ENCODE data around the gene VPS54.
A peak's percentile ranks its signal among the peaks of the same experiment; 100 is the strongest.
"Not testable (repeated sequence)": the region's sequence is repeated elsewhere in the genome, so short reads cannot be mapped to it uniquely, and the experiment has no call there.

The VPS54 gene

GRCh38 chr2:63858291-63858690 is 160.9 kb downstream of the VPS54 start:
- Mint-ChIP-seq H3K4me3 (no peak overlapping the region), H3K27me3 (no peaks in the 10 kb centered on the region), H3K9me3 (no peaks in the 10 kb centered on the region), H3K27ac (no peak overlapping the region), H3K4me1 (peaks cover 44% of the 10 kb centered on the region)
- DNase-seq (no peak), ATAC-seq (no peak)

- H3K27me3 Mint-ChIP-seq = no peaks in the 10 kb centered on the region
- ATAC-seq = peak; percentile 91
- peak overlapping the region; percentile 81 to 86 for H3K27ac Mint-ChIP-seq
- H3K9me3 Mint-ChIP-seq = no peaks in the 10 kb centered on the region
- H3K4me3 Mint-ChIP-seq = peak overlapping the region; percentile 58 to 62
- H3K4me1 Mint-ChIP-seq = peaks cover 54% of the 10 kb centered on the region
- peak in 1 of 2 donors; percentile 10 for DNase-seq
Observed at GRCh38 chr2:63856303-63856603, 163.0 kb downstream of the VPS54 start.

DNA sequence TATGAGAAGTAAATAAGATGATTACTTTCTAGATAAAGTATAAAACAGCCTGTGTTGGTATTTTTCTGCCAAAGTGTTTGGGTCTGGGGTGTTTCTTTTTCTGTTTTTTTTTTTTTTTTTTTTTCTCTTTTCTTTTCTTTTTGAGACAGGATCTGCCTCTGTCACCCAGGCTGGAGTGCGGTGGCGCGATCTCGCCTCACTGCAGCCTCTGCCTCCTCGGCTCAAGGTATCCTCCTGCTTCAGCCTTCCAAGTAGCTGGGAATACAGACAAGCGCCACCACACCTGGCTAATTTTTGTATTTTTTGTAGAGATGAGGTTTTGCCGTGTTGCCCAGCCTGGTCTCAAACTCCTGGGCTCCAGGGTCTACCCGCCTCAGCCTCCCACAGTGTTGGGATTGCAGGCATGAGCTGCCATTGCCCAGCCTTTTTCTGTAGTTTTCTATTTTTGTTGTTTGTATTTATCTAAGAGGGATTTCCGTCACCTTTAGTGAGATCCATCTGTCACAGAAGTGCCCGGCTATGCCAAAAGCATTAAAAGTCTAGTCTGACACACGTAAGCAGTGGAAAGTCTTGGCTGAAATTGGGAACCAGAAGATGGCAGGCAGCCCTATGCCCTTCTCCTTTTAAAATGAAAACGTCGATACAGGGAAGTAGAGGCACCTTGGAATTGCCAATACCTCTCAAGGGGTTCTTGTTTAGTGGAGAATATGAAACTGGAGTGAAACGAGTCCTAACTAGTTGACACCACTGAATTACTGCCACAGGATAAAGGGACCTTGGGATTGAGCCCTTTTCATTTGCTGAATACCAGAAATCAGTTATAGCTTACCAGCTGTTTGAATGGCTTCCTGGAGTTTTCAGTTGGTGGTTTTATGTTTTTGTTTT is 163.6 kb downstream of the VPS54 start:
- ATAC-seq (peak; percentile 7), DNase-seq (no peak)
- Mint-ChIP-seq H3K27me3 (no peaks in the 10 kb centered on the region), H3K4me1 (peaks cover 52% of the 10 kb centered on the region), H3K27ac (peak overlapping the region in 1 of 2 donors; percentile 86), H3K9me3 (no peaks in the 10 kb centered on the region), H3K4me3 (peak overlapping the region; percentile 58 to 62)

DNA sequence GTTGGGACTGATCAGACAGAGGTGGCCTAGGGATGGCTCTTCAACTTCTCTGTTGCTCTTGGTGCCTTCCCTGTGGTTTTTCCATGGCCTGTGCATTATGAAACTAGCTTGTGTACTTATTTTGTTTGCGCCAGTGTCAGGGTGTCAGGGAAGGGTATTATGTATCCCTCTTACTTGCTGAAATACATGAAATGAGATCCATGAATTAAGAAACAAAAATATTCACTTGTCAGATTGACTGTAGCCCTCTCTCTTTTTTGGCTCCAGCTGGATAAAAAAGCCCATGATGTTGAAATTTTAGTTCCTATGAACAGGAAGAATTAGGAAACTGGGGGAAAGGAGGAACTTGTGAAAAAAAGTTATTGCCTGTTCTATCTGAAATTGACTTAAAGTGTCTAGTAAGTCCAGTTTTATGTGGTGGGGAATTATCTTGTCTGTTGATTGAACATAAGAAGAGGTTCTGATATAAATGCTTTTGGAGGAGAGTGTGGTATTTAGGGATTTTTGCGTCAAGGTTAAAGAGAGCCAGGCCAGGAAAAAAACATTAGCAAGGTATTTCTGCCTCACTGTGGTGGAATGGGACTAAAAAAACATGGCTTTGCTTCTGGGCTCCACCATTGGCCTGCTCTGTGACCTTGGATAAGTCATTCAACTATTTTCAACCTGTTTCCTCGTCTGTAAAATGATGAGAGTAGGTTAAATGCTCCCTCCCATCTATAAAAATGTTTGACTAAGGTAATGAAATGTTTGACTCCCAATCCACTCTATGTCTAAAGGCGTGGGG is 165.5 kb downstream of the VPS54 start:
- Mint-ChIP-seq H3K27ac (peak overlapping the region in 1 of 2 donors; percentile 13), H3K4me3 (no peak overlapping the region)

DNA sequence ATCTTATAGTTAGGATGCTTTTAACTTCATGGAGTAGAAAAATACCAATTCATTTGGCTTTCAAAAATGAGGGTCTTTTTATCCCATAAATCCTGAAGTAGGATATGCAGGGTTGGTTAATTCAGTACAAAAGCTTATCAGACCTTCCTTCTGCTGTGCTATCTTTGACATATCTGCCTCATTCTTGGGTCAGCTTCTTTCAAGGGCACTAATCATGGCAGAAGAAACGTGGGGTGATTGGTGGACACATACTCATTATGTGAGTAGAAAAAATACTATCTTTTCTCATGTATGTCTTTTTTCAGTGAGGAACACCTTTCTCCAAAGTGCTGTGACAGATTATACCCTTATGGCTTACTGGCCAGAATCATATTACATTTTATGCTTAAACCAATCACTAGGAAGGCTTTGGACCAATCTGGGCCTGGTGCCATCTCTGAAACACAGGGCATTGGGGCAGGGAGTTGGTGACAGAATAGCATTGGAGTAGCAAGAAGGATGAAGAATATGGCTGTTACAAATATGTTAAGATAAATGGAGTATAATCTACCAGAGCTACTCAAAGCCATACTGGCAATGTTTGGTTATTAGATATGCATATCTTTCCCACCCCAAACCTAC is 167.4 kb downstream of the VPS54 start:
- H3K27me3 Mint-ChIP-seq = no peaks in the 10 kb centered on the region
- no peak for DNase-seq
- peaks cover 68% of the 10 kb centered on the region for H3K4me1 Mint-ChIP-seq
- peak overlapping the region in 1 of 2 donors; percentile 69 for H3K27ac Mint-ChIP-seq
- H3K4me3 Mint-ChIP-seq = no peak overlapping the region
- peaks cover 0 to 9% of the 10 kb centered on the region in 2 donors for H3K9me3 Mint-ChIP-seq
- no peak for ATAC-seq

More for the DNA sequence above, 165.5 kb downstream of the VPS54 start:
- ATAC-seq = no peak
- DNase-seq = no peak
- H3K9me3 Mint-ChIP-seq = no peaks in the 10 kb centered on the region
- H3K27me3 Mint-ChIP-seq = no peaks in the 10 kb centered on the region
- H3K4me1 Mint-ChIP-seq = peaks cover 62% of the 10 kb centered on the region

GRCh38 chr2:63850649-63851048 is 168.6 kb downstream of the VPS54 start:
- no peak overlapping the region for H3K4me3 Mint-ChIP-seq
- H3K27me3 Mint-ChIP-seq = no peaks in the 10 kb centered on the region
- peaks cover 68% of the 10 kb centered on the region for H3K4me1 Mint-ChIP-seq
- H3K27ac Mint-ChIP-seq = no peak overlapping the region
- peaks cover 0 to 9% of the 10 kb centered on the region in 2 donors for H3K9me3 Mint-ChIP-seq
- DNase-seq (no peak), ATAC-seq (peak; percentile 75)

DNA sequence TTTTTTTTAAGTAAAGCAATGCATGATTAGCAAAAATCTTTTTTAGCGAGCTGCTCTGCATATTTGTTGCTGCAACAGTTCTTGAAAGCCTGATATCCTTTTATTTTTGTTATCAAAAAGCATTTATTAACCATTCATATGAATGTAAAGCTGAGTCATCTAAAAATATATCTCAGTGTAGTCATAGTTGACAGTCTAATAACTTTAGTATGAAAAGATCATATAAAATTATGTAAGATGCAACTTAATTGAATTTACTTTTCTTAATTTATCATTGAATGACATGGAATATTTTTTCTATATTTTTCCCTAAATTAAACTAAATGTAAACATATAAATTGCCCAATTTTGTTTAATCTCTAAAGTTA is 169.0 kb downstream of the VPS54 start:
- ATAC-seq (no peak), DNase-seq (no peak)
- no peak overlapping the region for H3K4me3 Mint-ChIP-seq
- no peak overlapping the region for H3K27ac Mint-ChIP-seq
- H3K9me3 Mint-ChIP-seq = peaks cover 0 to 9% of the 10 kb centered on the region in 2 donors
- H3K4me1 Mint-ChIP-seq = peaks cover 69% of the 10 kb centered on the region
- no peaks in the 10 kb centered on the region for H3K27me3 Mint-ChIP-seq

- H3K27ac Mint-ChIP-seq = peak overlapping the region in 1 of 2 donors; percentile 81
- no peaks in the 10 kb centered on the region for H3K27me3 Mint-ChIP-seq
- no peak for DNase-seq
- peaks cover 71% of the 10 kb centered on the region for H3K4me1 Mint-ChIP-seq
- peaks cover 0 to 9% of the 10 kb centered on the region in 2 donors for H3K9me3 Mint-ChIP-seq
- H3K4me3 Mint-ChIP-seq = no peak overlapping the region
- no peak for ATAC-seq
Observed at GRCh38 chr2:63849381-63850203, 169.6 kb downstream of the VPS54 start.

GRCh38 chr2:63847571-63847970 is 171.7 kb downstream of the VPS54 start:
- H3K27me3 Mint-ChIP-seq, DNase-seq, H3K9me3 Mint-ChIP-seq, ATAC-seq, H3K4me3 Mint-ChIP-seq, H3K27ac Mint-ChIP-seq: not testable (repeated sequence)
- H3K4me1 Mint-ChIP-seq = peaks cover 66% of the 10 kb centered on the region

- no peak overlapping the region for H3K27ac Mint-ChIP-seq
Observed at GRCh38 chr2:63846487-63846886, 172.7 kb downstream of the VPS54 start.

DNA sequence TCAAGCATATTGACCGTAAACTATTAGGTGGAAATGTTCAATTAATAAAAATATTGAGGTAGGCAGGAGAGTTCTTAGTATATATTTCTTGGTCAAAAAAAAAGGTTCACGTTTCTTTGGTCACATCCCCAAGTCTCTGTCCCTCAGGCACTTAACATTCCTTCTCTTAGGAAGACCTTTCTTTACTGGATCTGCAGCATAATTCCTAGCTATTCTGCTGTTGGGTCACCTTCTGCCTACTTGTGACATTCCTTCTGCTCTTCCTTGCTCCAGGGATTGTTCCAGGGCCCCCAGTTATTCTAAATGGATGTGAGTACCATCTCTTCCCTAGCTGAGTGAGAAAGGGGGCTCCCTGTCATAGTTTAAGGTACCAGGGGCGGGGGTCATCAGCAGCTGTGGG is 173.4 kb downstream of the VPS54 start:
- Mint-ChIP-seq H3K4me1 (peaks cover 60% of the 10 kb centered on the region), H3K27ac (no peak overlapping the region), H3K4me3 (no peak overlapping the region), H3K9me3 (peaks cover 0 to 9% of the 10 kb centered on the region in 2 donors), H3K27me3 (no peaks in the 10 kb centered on the region)
- ATAC-seq = no peak
- no peak for DNase-seq

More at GRCh38 chr2:63846487-63846886, 172.7 kb downstream of the VPS54 start:
- ATAC-seq (no peak), DNase-seq (no peak)
- Mint-ChIP-seq H3K9me3 (peaks cover 0 to 9% of the 10 kb centered on the region in 2 donors), H3K27me3 (no peaks in the 10 kb centered on the region), H3K4me3 (no peak overlapping the region), H3K4me1 (peaks cover 65% of the 10 kb centered on the region)

- DNase-seq = no peak
- H3K4me1 Mint-ChIP-seq = peaks cover 64% of the 10 kb centered on the region
- H3K9me3 Mint-ChIP-seq = peaks cover 0 to 9% of the 10 kb centered on the region in 2 donors
- H3K27ac Mint-ChIP-seq = no peak overlapping the region
- ATAC-seq = no peak
- H3K4me3 Mint-ChIP-seq = peak overlapping the region in 1 of 2 donors; percentile 51
- H3K27me3 Mint-ChIP-seq = no peaks in the 10 kb centered on the region
Observed at GRCh38 chr2:63844616-63845015, 174.6 kb downstream of the VPS54 start.

GRCh38 chr2:63843791-63844190 is 175.4 kb downstream of the VPS54 start:
- Mint-ChIP-seq H3K27me3 (no peaks in the 10 kb centered on the region), H3K27ac (no peak overlapping the region), H3K4me1 (peaks cover 60% of the 10 kb centered on the region), H3K9me3 (peaks cover 0 to 9% of the 10 kb centered on the region in 2 donors), H3K4me3 (peak overlapping the region; percentile 16 to 33)
- no peak for ATAC-seq
- no peak for DNase-seq

DNA sequence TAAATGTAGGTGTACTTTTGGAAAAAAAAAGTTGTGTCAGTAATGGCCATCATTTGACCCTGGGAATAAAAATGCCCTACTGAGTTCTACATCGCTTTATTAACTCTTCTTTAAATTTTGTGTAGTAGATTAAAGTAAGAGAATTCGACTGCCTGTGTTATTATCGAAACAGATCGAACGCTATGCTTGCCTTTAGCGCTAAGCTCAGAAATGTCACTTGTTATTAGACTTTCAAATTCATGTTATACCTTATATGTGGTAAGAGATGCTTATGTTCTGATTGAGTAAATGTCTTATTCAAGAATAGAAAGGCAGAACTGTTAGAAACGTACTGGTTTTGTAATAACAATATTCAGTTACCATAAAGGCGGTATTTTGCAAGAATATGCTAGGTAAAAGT is 176.1 kb downstream of the VPS54 start:
- no peak for DNase-seq
- ATAC-seq = no peak
- peak overlapping the region; percentile 89 to 94 for H3K4me3 Mint-ChIP-seq
- peaks cover 0 to 9% of the 10 kb centered on the region in 2 donors for H3K9me3 Mint-ChIP-seq
- H3K27me3 Mint-ChIP-seq = no peaks in the 10 kb centered on the region
- H3K4me1 Mint-ChIP-seq = peaks cover 60% of the 10 kb centered on the region
- H3K27ac Mint-ChIP-seq = no peak overlapping the region
